ENCODE results near the gene METTL2B.
"Not testable (repeated sequence)": the region's sequence is repeated elsewhere in the genome, so short reads cannot be mapped to it uniquely, and the experiment has no call there.

GRCh38 chr7:128505416-128505815 is 28.9 kb downstream of the METTL2B start:
- not testable (repeated sequence) for TF ChIP-seq MAX (CRISPR knock-in tag; IDR thresholded peaks at IDR 0.05); ATF3 (CRISPR knock-in tag; conservative IDR thresholded peaks at IDR 0.05); STAT6 (CRISPR knock-in tag; conservative IDR thresholded peaks at IDR 0.05; ENCODE audit: low read depth); NR1H2 (CRISPR knock-in tag; IDR thresholded peaks at IDR 0.05); JUN (CRISPR knock-in tag; IDR thresholded peaks at IDR 0.05); TP53 (CRISPR knock-in tag; IDR thresholded peaks at IDR 0.05); PRDM15 (CRISPR knock-in tag; IDR thresholded peaks at IDR 0.05); JAZF1 (CRISPR knock-in tag; IDR thresholded peaks at IDR 0.05); CTCF (IDR thresholded peaks at IDR 0.05); MXD4 (CRISPR knock-in tag; IDR thresholded peaks at IDR 0.05; ENCODE audit: borderline replicate concordance); ATF2 (CRISPR knock-in tag; IDR thresholded peaks at IDR 0.05; ENCODE audit: borderline replicate concordance, low read depth); USF2 (CRISPR knock-in tag; IDR thresholded peaks at IDR 0.05); TEAD4 (CRISPR knock-in tag; IDR thresholded peaks at IDR 0.05); TEAD1 (CRISPR knock-in tag; IDR thresholded peaks at IDR 0.05)
